ENCODE measurements around the gene SULF2.

SULF2 gene

GRCh38 chr20:47736570-47737152 lies 48.6 kb downstream of the SULF2 start:
- TF ChIP-seq CTCF (IDR thresholded peaks at IDR 0.05; ENCODE audit: low read depth, low read length, missing control alignments) = no peak
- H3K4me3 ChIP-seq (replicated peaks; ENCODE audit: low read depth, low read length) = no peak overlapping the region
- no peak for DNase-seq (ENCODE audit: extremely low read depth, low read depth)

GRCh38 chr20:47735412-47736400 lies 49.6 kb downstream of the SULF2 start:
- DNase-seq (ENCODE audit: extremely low read depth, low read depth) = no peak
- H3K4me3 ChIP-seq (replicated peaks; ENCODE audit: low read depth, low read length) = no peak overlapping the region
- no peak for TF ChIP-seq CTCF (IDR thresholded peaks at IDR 0.05; ENCODE audit: low read depth, low read length, missing control alignments)

GRCh38 chr20:47734870-47735269 lies 50.4 kb downstream of the SULF2 start:
- H3K4me3 ChIP-seq (replicated peaks; ENCODE audit: low read depth, low read length) = no peak overlapping the region
- no peak for TF ChIP-seq CTCF (IDR thresholded peaks at IDR 0.05; ENCODE audit: low read depth, low read length, missing control alignments)
- no peak for DNase-seq (ENCODE audit: extremely low read depth, low read depth)

DNA sequence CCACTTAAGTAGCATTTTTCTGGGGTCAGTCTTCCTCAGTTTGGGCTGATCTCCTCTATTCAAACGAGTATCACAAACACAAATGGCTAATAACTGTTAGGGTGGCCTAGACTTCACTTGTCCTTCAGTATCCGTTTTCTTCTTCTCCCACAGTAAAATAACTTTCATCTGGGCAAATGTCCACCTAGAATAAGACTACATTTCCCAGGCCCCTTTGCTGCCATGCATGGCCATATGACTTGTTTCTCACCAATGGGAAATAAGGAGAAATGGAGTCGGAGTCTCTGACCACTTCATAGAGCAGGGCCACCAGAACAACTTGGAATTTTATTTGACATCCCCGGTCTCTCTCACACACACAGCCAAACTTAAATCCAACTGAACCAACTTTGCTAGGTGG lies 51.4 kb downstream of the SULF2 start:
- no peak for DNase-seq (ENCODE audit: extremely low read depth, low read depth)
- no peak for TF ChIP-seq CTCF (IDR thresholded peaks at IDR 0.05; ENCODE audit: low read depth, low read length, missing control alignments)
- no peak overlapping the region for H3K4me3 ChIP-seq (replicated peaks; ENCODE audit: low read depth, low read length)

DNA sequence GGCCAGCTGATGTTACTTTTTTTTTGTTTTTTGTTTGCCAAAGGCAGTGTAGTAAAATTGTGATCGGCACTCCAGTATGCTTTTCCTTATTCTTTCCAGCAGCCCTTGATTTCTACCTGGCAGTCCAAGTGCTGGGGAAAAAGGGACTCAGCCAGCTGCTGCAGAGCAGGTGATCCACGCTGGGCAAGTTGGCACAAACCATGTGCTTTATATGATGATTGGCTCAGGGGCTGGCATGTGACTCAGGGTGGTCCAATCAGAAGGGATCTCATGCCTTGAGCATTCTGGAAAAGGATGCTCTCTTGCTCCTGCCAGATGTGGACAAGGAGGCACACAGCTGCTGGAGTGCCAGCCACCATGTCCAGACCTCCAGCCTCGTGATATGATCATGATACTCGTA lies 54.5 kb downstream of the SULF2 start:
- DNase-seq (ENCODE audit: extremely low read depth, low read depth) = no peak
- TF ChIP-seq CTCF (IDR thresholded peaks at IDR 0.05; ENCODE audit: low read depth, low read length, missing control alignments) = no peak
- no peak overlapping the region for H3K4me3 ChIP-seq (replicated peaks; ENCODE audit: low read depth, low read length)

DNA sequence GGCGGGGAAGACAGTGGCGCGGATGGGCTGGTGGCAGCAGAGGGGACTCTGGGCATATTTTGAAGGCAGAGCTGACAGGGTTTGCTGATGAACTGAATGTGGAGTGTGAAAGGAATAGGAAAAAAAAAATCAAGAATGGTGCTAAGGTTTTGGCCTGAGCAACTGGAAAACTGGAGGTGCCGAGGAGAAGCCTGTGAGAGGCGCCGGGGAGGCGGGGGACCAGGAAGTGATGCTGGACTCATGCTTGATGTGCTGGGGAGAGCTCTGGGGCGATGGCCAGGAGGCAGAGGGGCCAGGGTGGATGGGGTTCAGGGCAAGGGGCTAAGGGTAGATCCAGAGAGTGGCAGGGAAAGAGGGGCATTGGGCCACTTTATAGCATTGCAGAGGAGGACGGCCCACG lies 55.8 kb downstream of the SULF2 start:
- no peak for DNase-seq (ENCODE audit: extremely low read depth, low read depth)
- TF ChIP-seq CTCF (IDR thresholded peaks at IDR 0.05; ENCODE audit: low read depth, low read length, missing control alignments) = no peak
- H3K4me3 ChIP-seq (replicated peaks; ENCODE audit: low read depth, low read length) = no peak overlapping the region
